Measurements from ENCODE around the gene PSG6. TPM values are rescaled to one million over a fixed set of nuclear protein-coding genes. Genes with fewer than 3 reads are reported as not detected.
"Not testable (repeated sequence)": the region's sequence is repeated elsewhere in the genome, so short reads cannot be mapped to it uniquely, and the experiment has no call there.

PSG6 gene
- total and polyA plus RNA-seq, 12 donors = not detected

- intact Hi-C loops (cut with DNase I); H3K4me3 ChIP-seq; DNase-seq; H3K9me3 ChIP-seq (replicated peaks in 1 of 3); H3K27ac ChIP-seq; H3K27me3 ChIP-seq; H3K4me1 ChIP-seq (replicated peaks in 1 of 2); H3K36me3 ChIP-seq (replicated peaks in 1 of 2): not testable (repeated sequence)
- WGBS, 4 donors = 68 to 78% (median 74%) methylated on average over 5 of the region's 5 CpGs
These were observed 6.0 kb downstream of the PSG6 start for GRCh38 chr19:42911731-42912130.

GRCh38 chr19:42906162-42906561 is 11.5 kb downstream of the PSG6 start:
- H3K4me3 ChIP-seq; H3K36me3 ChIP-seq (replicated peaks in 1 of 2); H3K9me3 ChIP-seq (replicated peaks in 1 of 3); H3K4me1 ChIP-seq (replicated peaks in 1 of 2); DNase-seq; H3K27ac ChIP-seq; intact Hi-C loops (cut with DNase I); H3K27me3 ChIP-seq: not testable (repeated sequence)
- WGBS, 4 donors = 53 to 67% (median 65%) methylated on average over 3 to 5 of the region's 5 CpGs

- H3K4me3 ChIP-seq; DNase-seq; H3K36me3 ChIP-seq (replicated peaks in 1 of 2); intact Hi-C loops (cut with DNase I); H3K27ac ChIP-seq; H3K9me3 ChIP-seq (replicated peaks in 1 of 3); H3K27me3 ChIP-seq; H3K4me1 ChIP-seq (replicated peaks in 1 of 2): not testable (repeated sequence)
- 71 to 74% (median 73%) methylated on average over 4 of the region's 4 CpGs for WGBS, 4 donors
These were observed 17.1 kb downstream of the PSG6 start for GRCh38 chr19:42900561-42900960.

- DNase-seq; H3K36me3 ChIP-seq (replicated peaks in 1 of 2); intact Hi-C loops (cut with DNase I); H3K9me3 ChIP-seq (replicated peaks in 1 of 3); H3K4me1 ChIP-seq (replicated peaks in 1 of 2); H3K4me3 ChIP-seq; H3K27me3 ChIP-seq; H3K27ac ChIP-seq: not testable (repeated sequence)
- WGBS, 4 donors = 74 to 79% (median 78%) methylated on average over 7 to 12 of the region's 12 CpGs
These were observed 18.0 kb downstream of the PSG6 start for GRCh38 chr19:42899674-42900073.

GRCh38 chr19:42899110-42899509 is 18.6 kb downstream of the PSG6 start:
- WGBS, 4 donors = 78 to 87% (median 81%) methylated on average over 1 of the region's 1 CpG
- H3K36me3 ChIP-seq (replicated peaks in 1 of 2); H3K27ac ChIP-seq; H3K27me3 ChIP-seq; intact Hi-C loops (cut with DNase I); H3K4me3 ChIP-seq; DNase-seq; H3K9me3 ChIP-seq (replicated peaks in 1 of 3); H3K4me1 ChIP-seq (replicated peaks in 1 of 2): not testable (repeated sequence)

GRCh38 chr19:42898656-42899055 is 19.0 kb downstream of the PSG6 start:
- WGBS, 4 donors = 57 to 71% (median 62%) methylated on average over 1 of the region's 1 CpG
- intact Hi-C loops (cut with DNase I) = not testable (repeated sequence)
- peak in 1 of 7 donors; percentile 6 for DNase-seq

GRCh38 chr19:42897729-42898128 is 20.0 kb downstream of the PSG6 start:
- H3K4me3 ChIP-seq; H3K9me3 ChIP-seq (replicated peaks in 1 of 3); H3K36me3 ChIP-seq (replicated peaks in 1 of 2); DNase-seq; intact Hi-C loops (cut with DNase I); H3K4me1 ChIP-seq (replicated peaks in 1 of 2); H3K27ac ChIP-seq; H3K27me3 ChIP-seq: not testable (repeated sequence)
- WGBS, 4 donors = 17 to 30% (median 25%) methylated on average over 1 of the region's 1 CpG

More at GRCh38 chr19:42898656-42899055, 19.0 kb downstream of the PSG6 start:
- not testable (repeated sequence) for H3K27ac ChIP-seq; H3K4me3 ChIP-seq; H3K4me1 ChIP-seq (replicated peaks in 1 of 2); H3K27me3 ChIP-seq; H3K9me3 ChIP-seq (replicated peaks in 1 of 3); H3K36me3 ChIP-seq (replicated peaks in 1 of 2)

DNA sequence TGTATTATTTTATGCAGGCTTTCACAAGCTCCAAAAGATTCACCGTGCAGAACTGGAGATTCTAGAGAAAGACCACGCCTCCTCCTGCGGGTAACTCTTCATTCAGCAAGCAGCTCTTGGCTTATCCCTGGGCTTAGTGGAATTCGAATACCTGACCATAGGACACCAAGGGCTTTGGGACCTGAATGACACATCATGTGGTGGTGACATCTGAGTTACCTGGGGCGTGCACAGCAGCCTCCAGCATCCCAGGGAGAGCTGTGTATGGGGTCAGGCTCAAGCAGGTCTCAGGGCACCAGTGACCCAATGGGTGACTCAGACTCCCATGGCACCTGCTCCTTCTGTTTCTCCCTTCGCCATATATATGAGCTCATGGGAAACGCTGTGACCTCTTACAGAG is 27.2 kb downstream of the PSG6 start:
- DNase-seq; H3K9me3 ChIP-seq (replicated peaks in 1 of 3); H3K4me1 ChIP-seq (replicated peaks in 1 of 2); H3K36me3 ChIP-seq (replicated peaks in 1 of 2); H3K27ac ChIP-seq; H3K27me3 ChIP-seq; intact Hi-C loops (cut with DNase I); H3K4me3 ChIP-seq: not testable (repeated sequence)
- WGBS, 4 donors = 77 to 84% (median 82%) methylated on average over 7 of the region's 7 CpGs

- H3K27ac ChIP-seq; H3K4me3 ChIP-seq; H3K27me3 ChIP-seq; H3K4me1 ChIP-seq (replicated peaks in 1 of 2); DNase-seq; intact Hi-C loops (cut with DNase I); H3K9me3 ChIP-seq (replicated peaks in 1 of 3); H3K36me3 ChIP-seq (replicated peaks in 1 of 2): not testable (repeated sequence)
These were observed 29.7 kb downstream of the PSG6 start for GRCh38 chr19:42887876-42888445.

GRCh38 chr19:42882730-42883129 is 35.0 kb downstream of the PSG6 start:
- H3K9me3 ChIP-seq (replicated peaks in 1 of 3); H3K27ac ChIP-seq; H3K4me3 ChIP-seq; intact Hi-C loops (cut with DNase I); DNase-seq; H3K36me3 ChIP-seq (replicated peaks in 1 of 2); H3K27me3 ChIP-seq; H3K4me1 ChIP-seq (replicated peaks in 1 of 2): not testable (repeated sequence)
- WGBS, 4 donors = 71 to 87% (median 75%) methylated on average over 2 of the region's 2 CpGs

GRCh38 chr19:42882010-42882409 is 35.7 kb downstream of the PSG6 start:
- H3K36me3 ChIP-seq (replicated peaks in 1 of 2); intact Hi-C loops (cut with DNase I); H3K27ac ChIP-seq; DNase-seq; H3K9me3 ChIP-seq (replicated peaks in 1 of 3); H3K4me3 ChIP-seq; H3K27me3 ChIP-seq; H3K4me1 ChIP-seq (replicated peaks in 1 of 2): not testable (repeated sequence)
- 60 to 74% (median 67%) methylated on average over 5 of the region's 5 CpGs for WGBS, 4 donors

Measured in adrenal gland (tissue), 12 donors.